PC-3 (cell line): ENCODE data around the gene CORO2B.

Experiments
- EZH2 ChIP-seq: fragments of 300-600 bp; sonication (generic); IDR thresholded peaks from one replicate; pipeline ENCODE4 v1.6.1; 2017; ENCODE audit warnings: antibody characterized with exemption, mild to moderate bottlenecking, low read length; ENCODE audit not compliant: unreplicated experiment
- TF ChIP-seq, protein P1 (sequence below): fragments of 300-600 bp; sonication (generic); conservative IDR thresholded peaks from 2 replicates; pipeline ENCODE4 v1.5.1; 2017; ENCODE audit warnings: antibody characterized with exemption, low read depth, mild to moderate bottlenecking, low read length

DNA sequence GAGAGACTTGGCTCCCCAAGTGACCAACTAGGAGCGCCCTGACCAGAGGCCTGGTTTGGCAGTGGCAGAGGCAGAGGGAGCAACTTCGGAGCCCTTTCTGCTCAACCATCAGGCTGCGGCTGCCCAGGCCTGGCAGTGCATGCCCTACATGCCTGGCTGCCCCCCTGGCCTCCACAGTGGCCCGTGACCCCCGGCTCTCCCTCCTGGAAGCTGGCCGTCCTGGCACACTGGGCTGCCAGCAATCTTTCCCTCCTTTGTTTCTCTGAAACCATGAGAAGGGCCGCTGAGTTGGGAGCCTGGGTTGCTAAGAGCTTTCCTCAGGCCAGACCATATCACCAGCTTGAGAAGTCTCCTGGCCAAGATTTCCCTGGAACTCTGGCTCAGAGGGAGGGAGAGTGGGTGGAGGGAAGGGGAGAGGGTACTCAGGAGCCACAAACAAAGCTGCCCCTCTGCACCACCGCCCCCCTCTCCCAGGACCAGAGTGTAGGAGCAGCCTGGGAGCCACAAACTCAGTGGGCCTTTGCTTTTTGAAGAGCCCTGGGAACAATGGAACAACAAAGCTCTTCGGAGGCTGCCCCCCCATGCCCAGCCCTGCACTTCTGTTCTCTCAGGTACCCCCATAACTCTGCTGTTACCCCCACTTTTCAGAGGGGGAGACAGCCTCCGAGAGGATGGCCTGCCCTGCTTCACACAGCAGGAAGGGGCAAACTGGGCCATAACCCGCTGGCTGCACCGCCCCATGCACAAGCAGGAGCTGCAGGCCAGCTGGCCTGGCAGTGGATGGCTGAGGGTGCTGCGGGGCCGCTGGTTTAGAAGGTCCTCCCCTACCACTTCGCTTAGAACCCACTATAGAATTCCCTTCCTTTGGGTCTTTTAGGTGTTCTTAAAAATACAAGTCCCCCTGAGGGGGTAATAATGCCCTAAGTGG lies 11.3 kb downstream of the CORO2B start:
- TF ChIP-seq, protein P1, sequence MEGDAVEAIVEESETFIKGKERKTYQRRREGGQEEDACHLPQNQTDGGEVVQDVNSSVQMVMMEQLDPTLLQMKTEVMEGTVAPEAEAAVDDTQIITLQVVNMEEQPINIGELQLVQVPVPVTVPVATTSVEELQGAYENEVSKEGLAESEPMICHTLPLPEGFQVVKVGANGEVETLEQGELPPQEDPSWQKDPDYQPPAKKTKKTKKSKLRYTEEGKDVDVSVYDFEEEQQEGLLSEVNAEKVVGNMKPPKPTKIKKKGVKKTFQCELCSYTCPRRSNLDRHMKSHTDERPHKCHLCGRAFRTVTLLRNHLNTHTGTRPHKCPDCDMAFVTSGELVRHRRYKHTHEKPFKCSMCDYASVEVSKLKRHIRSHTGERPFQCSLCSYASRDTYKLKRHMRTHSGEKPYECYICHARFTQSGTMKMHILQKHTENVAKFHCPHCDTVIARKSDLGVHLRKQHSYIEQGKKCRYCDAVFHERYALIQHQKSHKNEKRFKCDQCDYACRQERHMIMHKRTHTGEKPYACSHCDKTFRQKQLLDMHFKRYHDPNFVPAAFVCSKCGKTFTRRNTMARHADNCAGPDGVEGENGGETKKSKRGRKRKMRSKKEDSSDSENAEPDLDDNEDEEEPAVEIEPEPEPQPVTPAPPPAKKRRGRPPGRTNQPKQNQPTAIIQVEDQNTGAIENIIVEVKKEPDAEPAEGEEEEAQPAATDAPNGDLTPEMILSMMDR, result no peak
- TF ChIP-seq EZH2, result no peak
